ENCODE measurements around the gene PSMF1.
"Not testable (repeated sequence)": the region's sequence is repeated elsewhere in the genome, so short reads cannot be mapped to it uniquely, and the experiment has no call there.

PSMF1 gene

DNA sequence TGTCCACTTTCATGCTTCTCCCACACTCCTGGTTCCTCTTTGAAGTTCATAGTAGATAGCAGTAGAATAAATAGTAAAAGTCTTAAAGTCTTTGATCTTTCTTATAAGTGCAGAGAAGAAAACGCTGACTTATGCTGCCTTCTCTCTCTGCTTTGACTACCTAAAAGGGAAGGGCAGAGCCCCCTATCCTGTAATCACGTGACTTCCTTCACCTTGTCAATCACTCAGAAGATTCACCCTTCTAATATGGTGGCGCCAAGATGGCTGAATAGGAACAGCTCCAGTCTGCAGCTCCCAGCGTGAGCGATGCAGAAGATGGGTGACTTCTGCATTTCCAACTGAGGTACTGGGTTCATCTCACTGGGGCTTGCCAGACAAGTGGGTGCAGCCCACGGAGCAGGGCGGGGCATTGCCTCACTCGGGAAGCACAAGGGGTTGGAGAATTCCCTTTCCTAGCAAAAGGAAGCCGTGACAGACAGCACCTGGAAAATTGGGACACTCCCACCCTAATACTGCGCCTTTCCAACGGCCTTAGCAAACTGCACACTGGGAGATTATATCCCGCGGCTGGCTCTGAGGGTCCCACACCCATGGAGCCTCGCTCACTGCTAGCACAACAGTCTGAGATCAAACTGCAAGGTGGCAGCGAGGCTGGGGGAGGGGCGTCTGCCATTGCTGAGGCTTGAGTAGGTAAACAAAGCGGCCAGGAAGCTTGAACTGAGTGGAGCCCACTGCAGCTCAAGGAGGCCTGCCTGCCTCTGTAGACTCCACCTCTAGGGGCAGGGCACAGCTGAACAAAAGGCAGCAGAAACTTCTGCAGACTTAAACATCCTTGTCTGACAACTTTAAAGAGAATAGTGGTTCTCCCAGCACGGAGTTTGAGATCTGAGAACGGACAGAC, 98.4 kb downstream of the PSMF1 start:
- DNase-seq = not testable (repeated sequence)

Data from activated CD4-positive, CD25-positive, alpha-beta regulatory T cell (primary cell).